Peyer's patch (tissue), 4 donors: ENCODE results near the gene PTPRM.

Experiments
- CTCF ChIP-seq, 6 experiments: fragments of 450-650 bp in 4 of 6; fragments of 200-600 bp in 2 of 6; sonication (generic) in 1 of 6; IDR thresholded peaks; one replicate each; pipeline ENCODE4 v1.5.1; 2017 to 2019; ENCODE audit warnings: antibody characterized with exemption in 6 of 6, mild to moderate bottlenecking in 3 of 6, moderate library complexity in 1 of 6
- POLR2A ChIP-seq, 2 donors: fragments of 450-650 bp; IDR thresholded peaks; one replicate each; pipeline ENCODE4 v1.5.1; 2017; ENCODE audit warnings: antibody characterized with exemption in 2 of 2, mild to moderate bottlenecking in 2 of 2, moderate library complexity in 2 of 2

GRCh38 chr18:7958897-7959146 lies 391.7 kb downstream of the PTPRM start:
- TF ChIP-seq CTCF (IDR thresholded peaks at IDR 0.05), result no peak
- no peak for TF ChIP-seq POLR2A (IDR thresholded peaks at IDR 0.05)
